Activated CD4-positive, alpha-beta T cell treated with anti-CD3 and anti-CD28 coated beads for 36 hours (primary cell): Measurements from ENCODE around the gene PRKCE. TPM values are rescaled to one million over a fixed set of nuclear protein-coding genes. Genes with fewer than 3 reads are reported as not detected.

ENCODE experiments used
- ATAC-seq: fragments of 200-7000 bp; cut with Tn5 transposase; one replicate; pipeline ENCODE4 v1.10.0; 2021; ENCODE audit warnings: mild to moderate bottlenecking, moderate library complexity
- CTCF ChIA-PET: fragments of 350-600 bp; sonication (Branson Sonifier 250); formaldehyde crosslinking; loops from one replicate; lab custom pipeline; 2021; ENCODE audit warnings: antibody characterized with exemption; lab: Charles Lee
- POLR2A ChIA-PET: fragments of 350-600 bp; sonication (Branson Sonifier 250); formaldehyde crosslinking; loops from one replicate; lab custom pipeline; 2021; ENCODE audit warnings: antibody characterized with exemption, inconsistent platforms; lab: Charles Lee
- DNase-seq: peaks from one replicate; pipeline ENCODE4 v3.0.0-alpha.2; 2020
- H3K27ac Mint-ChIP-seq: one replicate; pipeline ENCODE4 v1.8.0; 2021; ENCODE audit warnings: mixed read lengths
- H3K27me3 Mint-ChIP-seq: one replicate; pipeline ENCODE4 v1.8.0; 2021; ENCODE audit warnings: mixed read lengths
- H3K36me3 Mint-ChIP-seq: one replicate; pipeline ENCODE4 v1.8.0; 2021; ENCODE audit warnings: low read depth, mixed read lengths
- H3K4me1 Mint-ChIP-seq: one replicate; pipeline ENCODE4 v1.8.0; 2021; ENCODE audit warnings: mixed read lengths
- H3K4me3 Mint-ChIP-seq: one replicate; pipeline ENCODE4 v1.8.0; 2021; ENCODE audit warnings: mild to moderate bottlenecking, moderate library complexity, mixed read lengths
- H3K9me3 Mint-ChIP-seq: one replicate; pipeline ENCODE4 v1.8.0; 2021; ENCODE audit warnings: low read depth, mixed read lengths
- intact Hi-C, 2 experiments: fragments of 100-400 bp; cut with DNase I in 1 of 2; cut with micrococcal nuclease in 1 of 2; formaldehyde crosslinking; loops; one replicate each; pipeline versions ENCODE4 v1.14.2 to v1.15.1; 2022 to 2024; cut with DNase I, micrococcal nuclease
- total RNA-seq, 2 experiments: library from RNA; stranded (reverse); gene quantifications; one replicate each; pipeline ENCODE4 v1.2.3, GENCODE V29; 2021

Gene PRKCE
- total RNA-seq, 2 experiments from 2014 or later = 9.0 to 13.2 TPM

- intact Hi-C loops = no loop called here
- Mint-ChIP-seq H3K4me3 (no peak overlapping the region), H3K27me3 (no peaks in the 10 kb centered on the region), H3K27ac (no peak overlapping the region), H3K9me3 (no peaks in the 10 kb centered on the region), H3K36me3 (no peaks in the 10 kb centered on the region), H3K4me1 (no peaks in the 10 kb centered on the region)
- ChIA-PET POLR2A (no interaction called here), CTCF (interaction anchor here (0.7 kb wide), 1 partner anchor 13 kb away, joined by 3 read pairs; no protein-coding TSS in a partner anchor)
- DNase-seq (no peak), ATAC-seq (no peak)
Observed at GRCh38 chr2:45919711-45920111, 268.2 kb downstream of the PRKCE start.

- no peak for ATAC-seq
- Mint-ChIP-seq H3K27ac (no peak overlapping the region), H3K36me3 (no peaks in the 10 kb centered on the region), H3K4me3 (no peak overlapping the region), H3K9me3 (no peaks in the 10 kb centered on the region), H3K4me1 (no peaks in the 10 kb centered on the region), H3K27me3 (no peaks in the 10 kb centered on the region)
- DNase-seq = no peak
- intact Hi-C loops = no loop called here
- ChIA-PET CTCF (no interaction called here), POLR2A (no interaction called here)
Observed at GRCh38 chr2:45921921-45922320, 270.4 kb downstream of the PRKCE start.

- intact Hi-C loops = no loop called here
- ATAC-seq (no peak), DNase-seq (no peak)
- no peaks in the 10 kb centered on the region for H3K36me3 Mint-ChIP-seq
- no peaks in the 10 kb centered on the region for H3K4me1 Mint-ChIP-seq
- POLR2A ChIA-PET = no interaction called here
- no peak overlapping the region for H3K4me3 Mint-ChIP-seq
- H3K27ac Mint-ChIP-seq = no peak overlapping the region
- CTCF ChIA-PET = no interaction called here
- H3K27me3 Mint-ChIP-seq = no peaks in the 10 kb centered on the region
- H3K9me3 Mint-ChIP-seq = no peaks in the 10 kb centered on the region
Observed at GRCh38 chr2:45922577-45922988, 271.1 kb downstream of the PRKCE start.

- DNase-seq (no peak), ATAC-seq (no peak)
- intact Hi-C loops = no loop called here
- no peaks in the 10 kb centered on the region for H3K4me1 Mint-ChIP-seq
- no peak overlapping the region for H3K4me3 Mint-ChIP-seq
- ChIA-PET CTCF (no interaction called here), POLR2A (no interaction called here)
- no peaks in the 10 kb centered on the region for H3K27me3 Mint-ChIP-seq
- no peaks in the 10 kb centered on the region for H3K9me3 Mint-ChIP-seq
- H3K36me3 Mint-ChIP-seq = no peaks in the 10 kb centered on the region
- no peak overlapping the region for H3K27ac Mint-ChIP-seq
Observed at GRCh38 chr2:45923701-45924100, 272.2 kb downstream of the PRKCE start.

- DNase-seq = no peak
- H3K36me3 Mint-ChIP-seq = no peaks in the 10 kb centered on the region
Observed at GRCh38 chr2:45925026-45925425, 273.6 kb downstream of the PRKCE start.

GRCh38 chr2:45925636-45926366 lies 274.3 kb downstream of the PRKCE start:
- no peak for ATAC-seq

More at GRCh38 chr2:45925026-45925425, 273.6 kb downstream of the PRKCE start:
- Mint-ChIP-seq H3K9me3 (no peaks in the 10 kb centered on the region), H3K4me1 (no peaks in the 10 kb centered on the region), H3K4me3 (no peak overlapping the region), H3K27me3 (no peaks in the 10 kb centered on the region), H3K27ac (no peak overlapping the region)
- ATAC-seq = no peak
- intact Hi-C loops = no loop called here
- ChIA-PET CTCF (interaction anchor here (1.2 kb wide), 1 partner anchor 282 kb away, joined by 4 read pairs; no protein-coding TSS in a partner anchor), POLR2A (no interaction called here)

GRCh38 chr2:45928946-45929345 lies 277.5 kb downstream of the PRKCE start:
- no peaks in the 10 kb centered on the region for H3K4me1 Mint-ChIP-seq
- ChIA-PET CTCF (interaction anchor here (0.7 kb wide), 1 partner anchor 862 kb away, joined by 3 read pairs; no protein-coding TSS in a partner anchor), POLR2A (no interaction called here)
- H3K36me3 Mint-ChIP-seq = no peaks in the 10 kb centered on the region
- ATAC-seq (no peak), DNase-seq (no peak)
- H3K27me3 Mint-ChIP-seq = no peaks in the 10 kb centered on the region
- intact Hi-C loops = no loop called here
- H3K27ac Mint-ChIP-seq = no peak overlapping the region
- H3K4me3 Mint-ChIP-seq = no peak overlapping the region
- no peaks in the 10 kb centered on the region for H3K9me3 Mint-ChIP-seq

More at GRCh38 chr2:45925636-45926366, 274.3 kb downstream of the PRKCE start:
- no peak overlapping the region for H3K27ac Mint-ChIP-seq
- ChIA-PET CTCF (interaction anchor here (0.7 to 1.2 kb wide), 2 partner anchors 283 to 455 kb away, joined by 3 to 4 read pairs; no protein-coding TSS in a partner anchor), POLR2A (no interaction called here)
- H3K4me1 Mint-ChIP-seq = no peaks in the 10 kb centered on the region
- intact Hi-C loops = no loop called here
- H3K4me3 Mint-ChIP-seq = no peak overlapping the region
- H3K36me3 Mint-ChIP-seq = no peaks in the 10 kb centered on the region
- H3K27me3 Mint-ChIP-seq = no peaks in the 10 kb centered on the region
- no peak for DNase-seq
- H3K9me3 Mint-ChIP-seq = no peaks in the 10 kb centered on the region

- ATAC-seq (no peak), DNase-seq (no peak)
- H3K27me3 Mint-ChIP-seq = no peaks in the 10 kb centered on the region
- H3K36me3 Mint-ChIP-seq = no peaks in the 10 kb centered on the region
- no peak overlapping the region for H3K27ac Mint-ChIP-seq
- H3K4me1 Mint-ChIP-seq = no peaks in the 10 kb centered on the region
- H3K9me3 Mint-ChIP-seq = no peaks in the 10 kb centered on the region
- intact Hi-C loops = loop anchor here in 1 of 2 experiments (10.0 kb wide), 1 partner anchor 155 kb away; no protein-coding TSS in a partner anchor
- POLR2A ChIA-PET = no interaction called here
- CTCF ChIA-PET = no interaction called here
- H3K4me3 Mint-ChIP-seq = no peak overlapping the region
Observed at GRCh38 chr2:45929674-45930395, 278.4 kb downstream of the PRKCE start.

GRCh38 chr2:45930396-45930792 lies 278.9 kb downstream of the PRKCE start:
- ChIA-PET POLR2A (no interaction called here), CTCF (no interaction called here)
- ATAC-seq (no peak), DNase-seq (no peak)
- Mint-ChIP-seq H3K4me3 (no peak overlapping the region), H3K4me1 (no peaks in the 10 kb centered on the region), H3K27me3 (no peaks in the 10 kb centered on the region), H3K36me3 (no peaks in the 10 kb centered on the region), H3K9me3 (no peaks in the 10 kb centered on the region), H3K27ac (no peak overlapping the region)
- intact Hi-C loops = loop anchor here in 1 of 2 experiments (10.0 kb wide), 1 partner anchor 156 kb away; no protein-coding TSS in a partner anchor

GRCh38 chr2:45932278-45932975 lies 281.0 kb downstream of the PRKCE start:
- Mint-ChIP-seq H3K9me3 (no peaks in the 10 kb centered on the region), H3K4me3 (no peak overlapping the region), H3K36me3 (no peaks in the 10 kb centered on the region), H3K27ac (no peak overlapping the region), H3K4me1 (peaks cover 4% of the 10 kb centered on the region), H3K27me3 (no peaks in the 10 kb centered on the region)
- ChIA-PET POLR2A (no interaction called here), CTCF (interaction anchor here (0.6 kb wide), 1 partner anchor 535 kb away, joined by 3 read pairs; no protein-coding TSS in a partner anchor)
- no peak for DNase-seq
- ATAC-seq = peak; percentile 39
- intact Hi-C loops = loop anchor here in 1 of 2 experiments (10.0 kb wide), 1 partner anchor 158 kb away; no protein-coding TSS in a partner anchor
